GM18868 (cell line): ENCODE measurements around the gene NEK1.
A peak's percentile ranks its signal among the peaks of the same experiment; 100 is the strongest.
"Not testable (repeated sequence)": the region's sequence is repeated elsewhere in the genome, so short reads cannot be mapped to it uniquely, and the experiment has no call there.

Experiments used
- ATAC-seq: cut with Tn5 transposase; IDR thresholded peaks from one replicate; pipeline ENCODE4 v1.9.1; 2021; ENCODE audit warnings: mild to moderate bottlenecking, moderate library complexity; ENCODE audit not compliant: unreplicated experiment

The NEK1 gene

DNA sequence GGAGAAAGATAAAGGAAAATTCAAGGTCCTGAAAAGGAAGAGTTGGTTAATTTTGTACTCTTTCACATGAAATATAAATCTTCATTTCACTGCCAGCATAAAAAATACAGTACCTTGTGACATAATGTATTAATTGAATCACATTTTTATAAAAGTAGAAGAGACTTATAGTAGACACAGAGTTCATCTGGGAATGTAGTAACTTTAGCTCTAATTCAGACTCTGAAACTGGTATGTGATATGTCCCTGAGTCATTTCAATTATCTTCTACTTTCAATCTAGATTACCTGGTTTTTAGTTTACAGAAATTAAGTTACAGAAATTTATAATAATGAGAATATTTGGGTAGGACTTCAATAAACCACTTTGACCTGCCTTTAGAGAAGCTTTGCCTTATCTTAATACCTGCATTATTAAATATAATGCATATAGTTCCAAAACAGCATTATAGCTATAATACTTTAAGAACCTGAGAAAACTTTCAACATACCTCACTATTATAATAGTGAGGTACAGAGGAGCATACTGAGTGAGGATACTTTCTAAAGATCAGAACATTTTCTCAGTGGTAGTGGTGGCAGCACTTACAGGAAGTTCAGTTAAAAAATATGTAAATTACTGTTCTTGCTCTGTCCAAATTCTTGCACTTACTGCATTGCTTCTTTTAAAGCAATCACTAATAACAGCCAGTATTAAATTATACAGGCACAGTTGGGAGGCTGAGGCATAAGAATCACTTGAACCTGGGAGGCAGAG lies 11.2 kb downstream of the NEK1 start:
- no peak for ATAC-seq

DNA sequence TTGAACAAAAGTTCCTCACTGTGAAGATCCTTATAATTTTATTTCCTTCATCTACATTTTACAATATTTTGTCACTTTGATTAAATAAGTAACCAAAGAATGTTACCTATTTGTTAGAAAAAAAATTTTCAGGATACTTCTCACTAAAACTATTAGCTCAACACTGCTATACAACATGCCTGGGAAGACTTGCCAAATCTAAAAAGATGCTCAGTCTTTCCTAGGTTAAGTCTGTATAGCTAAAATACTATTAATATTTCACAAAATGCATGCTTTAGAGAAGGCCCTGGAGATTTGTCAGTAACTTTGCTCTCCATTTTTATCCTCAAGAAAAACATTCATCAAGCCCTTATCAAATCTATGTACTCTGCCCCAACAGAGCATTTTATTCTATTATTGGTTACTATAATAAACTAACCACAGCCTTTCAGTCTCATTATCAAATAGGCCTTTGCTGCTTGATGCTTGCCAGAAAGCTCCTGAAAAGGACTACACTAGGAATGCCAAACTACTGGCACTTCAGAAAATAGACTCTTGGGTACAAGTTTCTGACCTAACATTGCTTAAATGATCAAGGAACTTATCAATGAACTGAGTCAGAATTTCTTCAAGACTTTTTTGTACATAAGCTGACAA lies 17.7 kb downstream of the NEK1 start:
- no peak for ATAC-seq

DNA sequence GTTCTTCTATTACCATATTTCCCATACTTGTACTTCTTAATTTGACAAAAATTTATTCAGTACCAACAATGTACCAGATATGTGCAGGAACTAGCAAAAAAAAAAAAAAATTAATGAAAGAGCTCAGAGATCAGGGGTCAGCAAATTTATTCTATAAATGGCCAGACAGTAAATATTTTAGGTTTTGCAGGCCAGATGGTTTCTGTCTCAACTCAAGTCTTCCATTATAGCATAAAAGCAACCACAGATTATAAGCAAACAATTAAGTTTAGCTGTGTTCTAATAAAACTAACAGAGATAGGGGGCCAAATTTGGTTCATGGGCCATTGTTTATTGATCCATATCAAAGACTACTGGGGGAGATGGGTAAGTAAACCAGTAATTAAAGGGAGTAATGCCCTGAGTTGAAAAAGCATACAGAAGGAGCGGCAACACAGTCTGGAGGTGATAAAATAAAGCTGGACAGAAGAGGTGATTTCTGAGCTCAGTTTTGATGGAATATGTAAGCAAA lies 19.3 kb downstream of the NEK1 start:
- no peak for ATAC-seq

DNA sequence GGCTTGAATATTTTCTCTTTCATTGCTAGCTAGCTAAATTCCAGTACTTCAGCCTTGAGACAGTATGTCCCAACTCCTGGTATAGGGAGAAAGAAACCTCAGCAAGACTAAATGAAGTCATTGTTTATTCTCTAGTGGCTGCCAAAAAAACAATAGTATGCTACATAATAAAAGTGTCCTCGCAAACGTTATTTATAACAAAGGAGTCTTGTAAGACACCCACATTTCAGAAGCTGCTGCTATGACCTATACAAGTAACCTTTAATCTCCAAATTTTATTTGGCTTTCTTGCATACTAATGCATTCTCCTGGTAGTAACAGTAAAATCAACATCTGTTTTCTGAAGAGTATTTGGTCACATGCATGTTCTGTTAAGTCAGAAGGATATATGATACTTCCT lies 28.8 kb downstream of the NEK1 start:
- ATAC-seq, result no peak

DNA sequence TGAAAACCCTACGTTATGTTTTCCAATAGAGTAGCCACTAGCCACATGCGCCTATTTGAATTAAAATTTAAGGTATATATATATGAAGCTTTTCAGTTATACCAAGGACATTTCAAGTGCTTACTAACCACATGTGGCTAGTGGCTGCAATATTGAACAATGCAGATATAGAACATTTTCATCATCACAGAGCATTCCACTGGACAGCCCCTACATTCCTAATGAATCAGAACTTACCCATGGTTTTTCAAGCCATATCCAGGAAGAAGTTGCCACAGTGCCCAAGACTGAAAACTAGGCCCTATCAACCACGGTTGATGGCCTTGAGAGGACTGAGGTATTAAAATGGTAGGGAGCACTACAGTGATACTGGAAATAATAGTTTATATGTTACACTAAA lies 29.7 kb downstream of the NEK1 start:
- no peak for ATAC-seq

DNA sequence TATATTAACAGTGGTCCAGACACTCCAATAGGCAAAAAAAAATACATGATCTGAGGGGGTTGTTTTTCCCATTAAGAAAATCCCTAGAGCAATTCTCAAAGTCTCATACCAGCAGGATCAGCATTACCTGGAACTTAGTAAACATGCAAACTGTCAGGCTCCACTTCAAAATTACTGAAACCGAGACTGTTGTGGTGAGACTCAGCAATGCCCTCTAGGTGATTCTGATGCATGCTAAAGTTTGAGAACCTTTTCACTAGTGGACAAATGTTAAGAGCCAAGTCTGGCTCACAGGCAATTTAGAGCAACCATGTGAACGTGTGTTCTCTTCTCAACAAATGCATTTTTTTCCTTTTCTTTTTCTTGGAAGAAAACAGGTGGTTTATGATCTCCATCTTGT lies 30.2 kb downstream of the NEK1 start:
- ATAC-seq, result peak; percentile 92

DNA sequence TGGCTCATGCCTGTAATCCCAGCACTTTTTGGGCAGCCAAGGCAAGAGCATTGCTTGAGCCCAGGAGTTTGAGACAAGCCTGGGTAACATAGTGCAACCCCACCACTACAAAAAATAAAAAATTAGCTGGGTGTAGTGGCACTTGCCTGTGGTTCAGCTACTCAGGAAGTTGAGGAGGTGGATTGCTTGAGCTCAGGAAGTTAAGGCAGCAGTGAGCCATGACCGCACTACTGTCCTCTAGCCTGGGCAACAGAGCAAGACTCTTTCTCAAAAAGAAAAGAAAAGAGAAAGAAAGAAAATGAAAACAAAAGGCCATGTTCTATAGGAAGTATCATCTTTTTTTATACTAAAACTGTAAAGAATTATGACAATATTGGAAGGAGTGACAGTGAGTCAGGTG lies 38.5 kb downstream of the NEK1 start:
- ATAC-seq, result no peak

DNA sequence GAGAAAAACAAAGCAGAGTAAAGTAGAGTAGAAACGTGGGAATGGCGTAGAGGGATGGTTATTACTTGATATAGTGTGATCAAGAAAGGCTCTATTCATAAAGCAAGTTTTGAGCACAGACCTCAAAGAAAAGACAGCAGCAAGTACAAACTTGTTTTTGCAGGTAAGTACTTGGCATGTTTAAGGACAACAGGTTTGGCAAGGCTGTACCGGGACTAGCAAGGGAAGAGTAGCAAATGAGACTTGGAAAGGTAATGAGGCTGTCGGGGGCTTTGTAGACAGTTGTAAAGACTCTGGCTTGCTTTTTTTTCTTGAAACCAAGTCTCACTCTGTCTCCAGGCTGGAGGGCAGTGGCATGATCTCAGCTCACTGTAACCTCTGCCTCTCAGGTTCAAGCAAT lies 40.9 kb downstream of the NEK1 start:
- ATAC-seq, result no peak

DNA sequence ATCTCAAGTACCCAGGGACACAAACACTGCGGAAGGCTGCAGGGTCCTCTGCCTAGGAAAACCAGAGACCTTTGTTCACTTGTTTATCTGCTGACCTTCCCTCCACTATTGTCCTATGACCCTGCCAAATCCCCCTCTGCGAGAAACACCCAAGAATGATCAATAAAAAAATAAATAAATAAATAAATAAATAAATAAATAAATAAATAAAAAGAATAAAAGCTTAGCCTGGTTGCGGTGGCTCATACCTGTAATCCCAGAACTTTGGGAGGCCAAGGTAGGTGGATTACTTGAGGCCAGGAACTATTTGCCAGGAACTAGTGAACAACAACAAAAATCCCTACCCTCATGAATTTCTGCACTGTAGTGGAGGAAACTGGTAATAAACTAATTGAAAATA lies 41.4 kb downstream of the NEK1 start:
- ATAC-seq, result not testable (repeated sequence)

DNA sequence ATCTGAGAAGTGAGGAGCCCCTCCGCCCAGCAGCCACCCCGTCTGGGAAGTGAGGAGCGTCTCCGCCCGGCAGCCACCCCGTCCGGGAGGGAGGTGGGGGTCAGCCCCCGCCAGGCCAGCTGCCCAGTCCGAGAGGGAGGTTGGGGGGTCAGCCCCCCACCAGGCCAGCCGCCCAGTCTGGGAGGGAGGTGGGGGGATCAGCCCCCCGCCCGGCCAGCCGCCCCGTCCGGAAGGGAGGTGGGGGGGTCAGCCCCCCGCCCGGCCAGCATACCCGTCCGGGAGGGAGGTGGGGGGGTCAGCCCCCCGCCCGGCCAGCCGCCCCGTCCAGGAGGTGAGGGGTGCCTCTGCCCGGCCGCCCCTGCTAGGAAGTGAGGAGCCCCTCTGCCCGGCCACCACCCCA lies 42.1 kb downstream of the NEK1 start:
- ATAC-seq, result not testable (repeated sequence)

DNA sequence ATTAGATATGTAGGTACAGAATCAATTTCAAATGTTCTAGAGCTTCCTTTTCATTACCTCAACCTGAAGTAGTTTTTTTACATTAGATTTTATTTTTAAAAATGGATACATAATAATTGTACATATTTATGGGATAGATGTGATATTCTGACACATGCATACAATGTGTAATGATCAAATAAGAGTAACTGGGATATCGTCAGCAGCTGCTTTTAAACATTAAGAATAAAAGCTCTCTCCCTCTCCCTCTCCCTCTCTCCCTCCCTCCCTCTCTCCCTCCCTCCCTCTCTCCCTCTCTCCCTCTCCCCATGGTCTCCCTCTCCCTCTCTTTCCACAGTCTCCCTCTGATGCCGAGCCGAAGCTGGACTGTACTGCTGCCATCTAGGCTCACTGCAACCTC lies 43.2 kb downstream of the NEK1 start:
- not testable (repeated sequence) for ATAC-seq

DNA sequence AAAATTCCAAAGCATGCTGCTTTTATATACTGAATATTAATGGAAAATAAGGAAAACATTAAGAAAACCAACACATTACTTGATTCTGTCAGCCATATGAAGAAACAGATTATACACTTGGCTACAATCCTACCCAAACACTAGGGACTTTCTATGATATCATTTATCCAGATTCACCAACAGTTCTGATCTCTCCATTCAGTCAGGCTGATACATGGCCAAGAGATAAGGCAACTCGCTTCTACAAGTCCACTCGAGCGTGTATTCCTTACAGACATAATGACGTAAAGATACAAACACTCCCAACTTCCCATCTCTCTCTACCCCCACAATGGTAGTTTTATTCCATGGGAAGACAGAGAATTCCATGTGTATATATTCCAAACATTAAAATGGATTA lies 44.5 kb downstream of the NEK1 start:
- ATAC-seq, result no peak

DNA sequence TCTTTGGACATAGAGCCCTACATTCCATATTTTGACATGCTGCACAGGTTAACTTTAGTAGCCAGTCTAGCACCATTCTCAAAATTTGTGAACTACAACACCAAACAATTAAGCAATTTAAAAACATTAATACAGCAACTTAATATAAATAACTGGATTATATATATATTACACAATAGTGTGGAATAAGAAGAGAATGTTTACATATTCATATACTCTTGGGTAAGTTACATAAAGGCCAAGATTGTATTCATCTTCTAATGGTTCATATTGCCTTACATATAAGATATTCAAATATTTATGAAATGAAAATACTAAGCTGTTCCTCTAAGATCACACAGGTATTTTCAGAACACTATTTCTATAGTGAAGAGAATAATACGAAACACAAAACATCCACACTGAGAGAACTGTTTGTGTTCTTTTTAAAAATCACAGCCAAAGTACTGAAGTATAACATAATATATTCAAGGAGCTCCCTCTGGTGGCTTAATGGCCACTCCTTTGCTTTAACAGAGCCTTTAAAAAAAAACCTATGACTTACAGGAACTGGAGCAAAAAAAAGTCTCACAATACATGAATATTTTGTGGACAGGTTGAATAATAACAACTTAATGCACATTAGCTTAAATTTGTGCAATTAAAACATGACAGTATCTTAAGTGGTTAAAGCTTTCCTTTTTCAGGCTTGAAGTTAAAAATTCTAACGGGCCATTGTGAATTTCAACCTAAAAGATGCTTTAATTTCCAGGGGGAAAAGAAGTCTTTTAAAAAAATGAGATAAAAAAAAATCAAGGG lies 46.2 kb downstream of the NEK1 start:
- peak; percentile 91 for ATAC-seq

DNA sequence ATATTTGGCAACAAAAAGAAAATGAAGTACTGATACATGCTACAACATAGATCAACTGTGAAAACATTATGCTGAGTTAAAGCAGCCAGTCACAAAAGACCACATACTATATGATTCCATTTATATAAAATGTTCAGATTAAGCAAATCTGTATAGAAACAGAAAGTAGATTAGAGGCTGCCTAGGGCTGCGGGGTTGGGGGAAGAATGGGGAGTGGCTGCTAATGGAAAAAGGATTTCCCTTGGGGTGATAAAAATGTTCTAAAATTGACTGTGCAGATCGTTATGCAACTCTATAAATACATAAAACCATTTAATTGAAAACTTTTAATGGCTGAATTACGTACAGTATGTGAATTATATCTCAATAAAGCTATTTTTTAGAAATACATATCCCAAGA lies 46.8 kb downstream of the NEK1 start:
- no peak for ATAC-seq

DNA sequence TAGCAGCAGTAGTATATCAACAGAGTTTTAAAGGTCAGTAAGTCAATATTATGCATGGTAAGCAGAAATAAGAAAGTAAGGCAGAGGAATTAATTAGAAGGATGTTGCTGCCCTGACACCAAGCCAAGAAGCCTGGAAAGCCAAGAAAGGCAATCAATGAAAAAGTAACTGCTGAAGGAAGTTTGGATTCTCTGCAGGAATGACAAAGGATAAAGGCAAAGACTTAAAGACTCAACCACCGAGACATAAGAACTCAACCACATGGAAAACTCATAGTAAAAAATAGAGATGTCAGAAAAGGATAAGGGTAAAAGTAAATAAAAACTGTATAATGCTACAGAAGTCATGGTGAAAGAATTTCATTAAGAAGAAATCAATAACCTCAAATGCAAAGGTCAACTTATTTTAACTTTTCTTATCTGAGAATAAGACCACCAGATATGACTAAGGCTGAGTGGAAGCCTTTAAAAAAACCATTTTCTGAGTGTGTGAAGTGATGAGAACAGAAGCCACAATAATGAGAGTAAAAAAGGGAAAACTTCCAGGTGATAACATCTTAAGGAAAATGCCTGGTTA lies 55.2 kb downstream of the NEK1 start:
- no peak for ATAC-seq

DNA sequence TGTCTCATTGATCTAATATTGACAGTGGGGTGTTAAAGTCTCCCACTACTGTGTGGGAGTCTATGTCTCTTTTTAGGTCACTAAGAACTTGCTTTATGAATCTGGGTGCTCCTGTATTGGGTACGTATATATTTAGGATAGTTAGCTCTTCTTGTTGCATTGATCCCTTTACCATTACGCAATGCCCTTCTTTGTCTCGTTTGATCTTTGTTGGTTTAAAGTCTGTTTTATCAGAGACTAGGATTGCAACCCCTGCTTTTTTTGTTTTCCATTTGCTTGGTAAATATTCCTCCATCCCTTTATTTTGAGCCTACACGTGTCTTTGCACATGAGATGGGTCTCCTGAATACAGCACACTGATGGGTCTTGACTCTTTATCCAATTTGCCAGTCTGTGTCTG lies 65.8 kb downstream of the NEK1 start:
- not testable (repeated sequence) for ATAC-seq

DNA sequence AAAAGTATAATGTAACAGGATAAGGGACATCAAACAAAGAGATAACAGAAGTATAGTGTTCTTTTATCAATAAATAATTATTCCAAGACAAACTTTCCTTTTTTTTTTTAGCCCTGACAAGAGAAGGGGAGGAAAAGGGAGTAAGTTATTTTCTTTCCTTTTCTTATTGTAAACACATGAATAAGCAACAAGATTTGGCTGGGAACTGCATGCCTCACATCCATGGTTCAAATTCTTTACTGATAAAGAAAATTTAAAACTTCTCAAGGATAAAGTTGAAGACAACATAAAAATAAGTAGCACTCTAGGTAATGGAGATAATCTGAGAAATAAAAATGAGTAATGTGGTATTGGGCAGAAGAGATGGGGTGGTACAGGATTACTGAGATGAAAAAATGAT lies 71.6 kb downstream of the NEK1 start:
- no peak for ATAC-seq

DNA sequence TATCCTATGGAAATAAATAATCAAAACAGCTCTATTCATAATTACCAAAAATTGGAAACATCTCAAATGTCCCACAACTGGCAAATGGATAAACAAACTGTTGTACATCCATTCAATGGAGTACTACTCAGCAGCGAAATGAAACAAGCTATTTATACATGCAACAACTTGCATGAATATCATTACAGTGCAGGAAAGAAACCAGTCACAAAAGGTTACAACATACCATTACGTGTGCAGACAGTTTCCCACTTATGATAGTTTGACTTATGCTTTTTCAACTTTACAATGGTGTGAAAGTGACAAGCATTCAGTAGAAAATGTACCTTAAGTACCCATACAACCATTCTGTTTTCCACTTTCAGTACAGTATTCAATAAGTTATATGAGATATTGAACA lies 82.3 kb downstream of the NEK1 start:
- ATAC-seq, result no peak

DNA sequence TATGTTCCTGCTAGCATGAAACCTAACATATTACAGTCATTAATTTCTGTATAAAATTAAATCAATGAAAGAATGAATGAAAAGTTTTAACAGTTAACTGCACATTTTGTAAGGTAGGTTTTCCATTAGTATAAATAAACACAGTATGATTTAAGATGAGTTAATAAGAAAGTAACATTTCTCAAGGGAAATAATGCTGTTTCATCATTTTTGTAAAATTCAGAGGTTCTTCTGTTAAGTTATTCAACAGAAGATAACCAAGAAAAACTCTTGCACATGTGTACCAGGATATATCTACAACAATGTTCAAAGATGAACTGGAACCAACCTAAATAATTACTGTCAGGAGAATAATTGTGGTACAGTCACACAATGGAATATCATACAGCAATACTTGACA lies 88.6 kb downstream of the NEK1 start:
- no peak for ATAC-seq

DNA sequence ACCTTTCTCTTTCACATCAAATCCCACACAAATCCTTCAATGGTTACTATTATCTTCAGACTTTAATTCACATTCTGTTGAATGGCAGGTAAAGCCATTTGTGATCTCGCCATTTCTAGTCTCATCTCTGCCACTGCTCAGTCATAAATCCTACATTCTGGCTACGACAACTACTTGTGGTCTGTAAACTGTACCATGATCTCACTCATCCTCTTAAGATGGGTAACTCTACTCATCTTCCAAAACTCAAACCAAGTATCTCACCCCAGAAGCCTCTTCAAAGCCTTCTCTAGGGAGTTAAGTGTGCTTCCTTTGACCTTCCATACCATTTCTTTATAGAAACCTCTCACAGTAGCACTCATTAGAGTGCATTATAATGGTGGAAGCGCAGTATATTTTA lies 101.8 kb downstream of the NEK1 start:
- no peak for ATAC-seq

DNA sequence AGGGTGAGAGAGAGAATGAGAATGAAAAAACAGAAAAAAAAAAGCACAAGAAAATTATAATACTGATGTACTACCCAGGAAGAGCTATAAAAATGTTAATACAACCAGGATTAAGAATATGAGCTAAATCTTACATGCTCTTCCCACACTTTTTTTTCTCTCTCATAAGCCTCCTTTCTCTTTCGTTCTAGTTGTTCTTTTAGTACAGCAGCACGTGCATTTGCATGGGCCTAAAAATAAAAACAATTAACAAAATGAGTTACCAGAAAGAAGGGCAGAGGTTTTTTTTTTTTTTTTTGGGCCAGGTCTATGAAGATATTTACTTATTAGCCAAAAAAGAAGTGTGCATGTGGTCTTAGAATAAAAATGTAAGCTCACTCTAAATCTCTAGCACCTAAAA lies 105.5 kb downstream of the NEK1 start:
- no peak for ATAC-seq
